Stimulated activated naive CD4-positive, alpha-beta T cell (primary cell): Measurements from ENCODE around the gene PRM1.
A peak's percentile ranks its signal among the peaks of the same experiment; 100 is the strongest.

Source experiments
- DNase-seq, 6 experiments: peaks; one replicate each; lab custom pipeline; 2025; lab: John Stamatoyannopoulos, UW

PRM1 gene

DNA sequence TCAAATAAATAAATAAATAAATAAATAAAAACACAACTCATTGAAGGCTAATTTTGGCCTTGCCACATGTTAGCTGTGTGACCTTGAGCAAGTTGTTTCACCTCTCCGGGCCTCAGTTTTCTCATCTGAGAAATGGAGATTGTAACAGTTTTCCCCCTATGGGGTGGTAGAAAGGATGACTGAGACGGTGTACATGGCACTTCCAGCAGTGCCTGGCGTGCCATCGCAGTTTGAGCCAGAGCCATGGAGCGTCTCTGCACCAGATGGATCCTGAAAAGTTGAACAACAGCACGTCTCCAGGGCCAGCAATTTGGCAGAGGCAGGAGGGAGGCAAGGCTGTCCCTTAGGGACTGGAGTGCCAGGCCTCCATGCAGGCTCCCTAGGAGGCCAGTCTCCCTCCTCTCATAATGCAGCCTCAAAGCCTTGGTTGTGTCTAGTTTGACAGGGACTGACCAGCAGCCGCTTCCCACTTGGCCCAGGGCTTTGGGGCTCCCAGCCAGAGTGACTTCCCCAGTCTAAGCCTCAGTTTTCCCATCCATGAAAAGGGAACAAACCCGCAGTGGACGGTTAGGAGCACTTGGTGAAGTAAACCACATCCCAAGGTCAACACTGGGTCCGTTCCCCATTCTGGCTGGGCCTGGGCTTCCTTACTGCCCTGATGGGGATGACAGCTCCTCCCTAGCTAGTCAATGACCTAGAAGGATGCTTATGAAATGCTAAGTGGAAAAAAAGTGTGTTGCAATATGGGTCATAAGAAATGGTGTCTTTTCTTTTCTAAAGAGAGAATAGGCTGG is 44.5 kb downstream of the PRM1 start:
- DNase-seq, result no peak

DNA sequence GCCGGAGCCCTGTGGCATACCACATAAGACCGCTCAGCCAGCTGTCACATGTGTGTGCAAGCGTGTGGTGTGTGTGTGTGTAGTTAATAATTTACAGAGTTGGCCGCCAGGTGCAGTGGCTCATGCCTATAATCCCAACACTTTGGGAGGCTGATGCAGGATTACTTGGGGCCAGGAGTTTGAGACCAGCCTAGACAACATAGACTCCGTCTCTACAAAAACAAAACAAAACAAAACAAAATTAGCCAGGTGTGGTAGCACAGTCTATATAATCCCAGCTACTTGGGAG is 45.5 kb downstream of the PRM1 start:
- DNase-seq, result no peak

DNA sequence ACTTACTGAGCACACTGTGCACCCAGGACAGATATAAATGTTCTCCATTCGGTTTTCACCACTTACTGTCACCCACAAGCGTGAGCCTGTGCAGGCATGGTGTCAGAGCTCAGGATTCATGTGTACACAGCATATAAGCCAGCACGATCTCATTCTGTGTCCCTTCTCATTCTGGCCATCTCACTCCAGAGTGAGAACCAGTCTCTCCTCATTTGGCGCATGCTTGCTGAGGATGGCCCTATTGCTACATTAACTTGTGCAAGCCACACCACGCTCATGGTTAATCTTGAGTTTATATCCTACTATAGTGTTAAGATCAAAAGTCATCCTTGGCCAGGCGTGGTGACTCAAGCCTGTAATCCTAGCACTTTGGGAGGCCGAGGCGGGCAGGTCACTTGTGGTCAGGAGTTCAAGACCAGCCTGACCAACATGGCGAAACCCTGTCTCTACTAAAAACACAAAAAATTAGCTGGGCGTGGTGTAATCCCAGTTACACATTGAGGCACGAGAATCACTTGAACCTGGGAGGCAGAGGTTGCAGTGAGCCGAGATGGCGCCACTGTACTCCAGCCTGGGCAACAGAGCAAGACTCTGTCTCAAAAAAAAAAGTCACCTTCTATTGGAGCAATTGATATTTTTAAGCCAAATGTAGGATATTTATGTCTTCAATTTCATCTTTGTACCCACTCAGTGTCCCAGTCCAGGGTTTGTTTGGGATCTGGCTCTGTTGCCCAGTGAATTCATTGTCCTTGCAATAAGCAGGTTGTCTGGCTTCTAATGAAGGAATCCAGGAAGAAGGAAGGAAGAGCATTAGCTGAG is 46.0 kb downstream of the PRM1 start:
- DNase-seq, result no peak

DNA sequence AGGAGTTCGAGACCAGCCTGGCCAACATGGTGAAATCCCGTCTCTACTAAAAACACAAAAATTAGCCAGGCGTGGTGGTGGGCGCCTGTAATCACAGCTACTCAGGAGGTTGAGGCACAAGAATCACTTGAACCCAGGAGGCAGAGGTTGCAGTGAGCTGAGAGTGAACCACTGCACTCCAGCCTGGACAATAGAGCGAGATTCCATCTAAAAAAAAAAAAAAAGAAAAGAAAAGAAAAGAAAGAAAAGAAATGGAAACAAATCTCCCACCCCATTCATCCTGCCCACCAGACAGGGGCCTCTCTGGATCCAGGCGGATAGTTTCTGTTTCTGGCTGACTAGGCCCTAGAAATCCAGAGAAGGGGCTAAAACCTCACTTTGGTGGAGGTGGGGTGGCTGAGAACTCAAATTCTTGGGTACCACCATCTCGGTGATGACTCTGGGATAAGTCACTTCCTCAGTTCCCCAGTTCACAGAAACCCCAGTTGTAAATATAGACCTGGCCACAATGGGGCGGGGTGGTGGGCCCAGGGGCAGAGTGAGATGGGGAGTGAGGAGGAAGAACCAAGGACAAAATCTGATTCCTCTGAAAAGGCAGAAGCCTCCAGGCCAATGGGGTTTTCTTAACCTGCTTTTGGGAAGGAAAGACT is 47.3 kb downstream of the PRM1 start:
- DNase-seq, result peak in 4 of 6 experiments; percentile 4 to 32 (median 14)

DNA sequence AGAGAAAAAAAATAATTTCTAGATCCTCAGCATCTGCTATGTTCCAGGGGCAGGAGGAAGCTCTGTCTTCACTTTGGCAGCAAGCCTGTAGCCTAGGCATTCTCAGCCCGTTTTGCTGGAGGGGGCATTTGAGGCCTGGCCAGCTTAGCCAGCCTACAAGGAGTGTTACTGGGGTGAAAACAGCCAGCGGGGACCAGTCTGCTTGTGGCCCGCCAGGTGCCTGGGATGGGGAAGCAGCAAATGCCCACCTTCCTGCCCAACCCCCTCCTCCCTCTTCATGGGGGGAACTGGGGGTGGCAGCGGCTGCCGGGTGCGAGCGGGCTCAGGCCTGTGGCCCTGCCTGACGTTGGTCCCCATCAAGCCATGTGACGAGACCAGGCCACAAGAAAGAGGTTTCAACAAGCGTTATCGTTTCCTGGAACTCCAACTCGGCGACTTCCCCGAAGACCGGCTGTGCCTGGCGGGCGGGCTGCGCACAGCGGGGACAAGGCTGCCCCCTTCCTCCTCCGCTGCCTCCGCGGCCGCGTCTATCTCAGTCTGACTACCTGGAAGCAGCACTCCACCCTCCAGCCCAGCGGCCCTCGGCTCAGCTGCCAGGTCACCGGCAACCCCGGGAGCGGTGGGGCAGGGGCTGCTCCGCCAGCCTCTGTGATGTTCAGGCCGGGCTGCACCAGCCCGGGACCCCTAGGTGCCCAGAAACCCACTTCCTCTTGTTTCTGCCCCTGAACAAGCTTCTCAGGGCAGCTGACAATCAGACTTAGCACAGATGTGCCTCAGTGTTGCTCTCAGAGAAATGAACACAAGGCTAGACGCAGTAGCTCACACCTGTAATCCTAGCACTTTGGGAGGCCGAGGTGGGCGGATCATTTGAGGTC is 48.0 kb downstream of the PRM1 start:
- DNase-seq, result peak; percentile 58 to 89 (median 80)

DNA sequence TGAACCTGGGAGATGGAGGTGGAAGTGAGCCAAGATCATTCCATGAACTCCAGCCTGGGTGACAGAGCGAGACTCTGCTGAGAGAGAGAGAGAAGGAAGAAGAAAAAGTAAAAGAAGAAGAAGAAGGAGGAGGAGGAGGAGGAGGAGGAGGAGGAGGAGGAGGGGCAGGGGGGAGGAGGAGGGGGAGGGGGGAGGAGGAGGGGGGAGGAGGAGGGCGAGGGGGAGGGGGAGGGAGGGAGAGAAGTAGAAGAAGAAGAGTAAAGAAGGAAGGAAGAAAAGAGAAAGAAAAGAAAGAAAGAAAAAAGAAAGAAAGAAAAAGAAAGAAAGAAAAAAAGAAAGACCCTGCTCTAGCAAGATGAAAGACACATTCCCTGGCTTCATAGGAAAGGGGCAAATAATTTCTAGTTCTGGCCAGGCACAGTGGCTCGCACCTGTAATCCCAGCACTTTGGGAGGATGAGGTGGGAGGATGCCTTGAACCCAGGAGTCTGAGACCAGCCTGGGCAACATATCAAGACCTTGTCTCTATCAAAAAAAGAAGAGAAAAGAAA is 48.8 kb downstream of the PRM1 start:
- no peak for DNase-seq

DNA sequence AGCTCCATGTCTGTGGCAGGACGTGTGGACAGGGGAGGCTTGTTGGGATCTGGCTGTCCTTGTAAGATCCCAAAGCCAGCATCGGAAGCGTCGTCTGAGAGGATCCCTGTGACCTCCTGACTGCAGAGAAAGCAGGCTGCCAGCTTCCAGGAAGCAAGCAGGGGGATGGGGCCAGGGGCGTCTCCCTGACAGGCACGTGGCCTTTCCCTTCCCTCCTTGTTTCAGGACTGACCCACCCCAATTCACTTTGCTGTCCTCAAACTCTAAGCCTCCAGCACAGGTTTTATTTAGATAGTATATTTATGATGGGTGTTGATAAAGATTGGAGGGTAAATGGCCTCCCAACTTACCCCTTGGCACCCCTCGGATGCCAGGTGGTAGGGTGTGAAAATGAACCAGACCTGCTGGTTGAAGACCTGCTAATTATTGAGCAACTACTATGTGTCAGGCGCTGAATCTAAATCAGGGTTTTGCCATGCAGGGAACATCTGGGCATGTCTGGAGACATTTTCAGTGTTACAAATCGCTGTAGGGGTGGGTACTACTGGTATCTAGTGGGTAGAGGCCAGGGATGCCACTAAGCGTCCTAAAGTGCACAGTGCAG is 49.7 kb downstream of the PRM1 start:
- DNase-seq, result no peak
